ENCODE results near the gene SOX5.

GRCh38 chr12:23948291-23948690 is 1.2 kb downstream of the SOX5 start:
- no peak for TF ChIP-seq GATA2 (IDR thresholded peaks at IDR 0.05; ENCODE audit: low read depth, low read length)
- no peak for TF ChIP-seq GATA3 (IDR thresholded peaks at IDR 0.05; ENCODE audit: low read depth, low read length)
